ENCODE results near the gene SLC29A1.
"Not testable (repeated sequence)": the region's sequence is repeated elsewhere in the genome, so short reads cannot be mapped to it uniquely, and the experiment has no call there.

SLC29A1 gene

GRCh38 chr6:44223319-44224028 is at the start of gene SLC29A1:
TSS of gene SLC29A1 (plus strand) at chr6:44223595. CDS start at chr6:44227314, 3,719 bp downstream.
- peak; percentile 66 to 78 (median 70) for DNase-seq (ENCODE audit: low read depth in 2 of 3, low spot score in 2 of 3)

- DNase-seq (ENCODE audit: low read depth in 2 of 3, low spot score in 2 of 3): no peak
These were observed 47.1 kb upstream of the SLC29A1 start for GRCh38 chr6:44176130-44176761.

DNA sequence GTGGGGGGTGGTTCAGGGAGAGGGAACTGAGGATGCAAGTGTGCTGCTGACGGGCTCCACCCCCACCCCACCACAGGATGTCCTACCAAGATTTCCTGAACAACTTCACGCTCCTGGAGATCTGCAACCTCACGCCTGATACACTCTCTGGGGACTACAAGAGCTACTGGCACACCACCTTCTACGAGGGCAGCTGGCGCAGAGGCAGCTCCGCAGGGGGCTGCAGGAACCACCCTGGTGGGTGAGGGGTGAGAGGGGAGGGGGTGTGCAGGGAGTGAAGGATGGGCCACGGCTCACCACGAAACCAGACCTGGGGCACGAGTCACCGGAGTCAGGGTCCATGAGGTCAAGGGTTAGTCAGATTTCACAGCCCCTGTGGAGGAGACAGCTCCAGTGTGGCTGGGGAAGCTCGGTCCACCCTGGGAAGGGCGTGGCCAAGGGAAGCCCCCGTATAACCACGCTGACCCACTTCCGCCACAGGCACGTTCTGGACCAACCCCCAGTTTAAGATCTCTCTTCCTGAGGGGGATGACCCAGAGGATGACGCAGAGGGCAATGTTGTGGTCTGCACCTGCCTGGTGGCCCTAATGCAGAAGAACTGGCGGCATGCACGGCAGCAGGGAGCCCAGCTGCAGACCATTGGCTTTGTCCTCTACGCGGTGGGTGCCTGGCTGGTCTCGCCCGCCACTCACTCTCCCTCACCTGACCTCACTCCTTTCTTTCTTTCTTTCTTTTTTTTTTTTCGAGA is 46.5 kb upstream of the SLC29A1 start:
- DNase-seq (ENCODE audit: low read depth in 2 of 3, low spot score in 2 of 3): peak in 1 of 3 experiments; percentile 18

- no peak for DNase-seq (ENCODE audit: low read depth in 2 of 3, low spot score in 2 of 3)
These were observed 45.5 kb upstream of the SLC29A1 start for GRCh38 chr6:44177691-44178423.

- no peak for DNase-seq (ENCODE audit: low read depth in 2 of 3, low spot score in 2 of 3)
These were observed 44.8 kb upstream of the SLC29A1 start for GRCh38 chr6:44178424-44179071.

DNA sequence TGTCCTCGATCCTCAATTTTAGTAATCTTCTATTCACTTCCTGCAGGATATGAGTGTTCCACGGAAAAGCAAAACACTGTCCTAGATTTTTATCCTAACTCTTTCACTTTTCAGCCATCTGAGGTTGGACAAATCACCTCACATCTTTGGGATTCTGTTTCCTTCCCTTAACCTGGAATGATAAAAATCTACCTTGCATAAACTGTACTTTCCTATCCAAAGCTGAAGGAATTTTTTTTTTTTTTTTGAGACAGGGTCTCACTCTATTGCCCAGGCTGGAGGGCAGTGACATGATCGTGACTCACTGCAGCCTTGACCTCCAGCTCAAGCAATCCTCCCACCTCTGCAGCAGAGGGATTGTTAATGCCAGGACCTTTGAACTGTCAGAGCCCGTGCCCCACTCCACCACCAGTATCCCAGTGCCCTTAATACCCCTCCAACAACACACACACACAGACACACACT is 44.3 kb upstream of the SLC29A1 start:
- no peak for DNase-seq (ENCODE audit: low read depth in 2 of 3, low spot score in 2 of 3)

GRCh38 chr6:44179648-44180047 is 43.7 kb upstream of the SLC29A1 start:
- no peak for DNase-seq (ENCODE audit: low read depth in 2 of 3, low spot score in 2 of 3)

- DNase-seq (ENCODE audit: low read depth in 2 of 3, low spot score in 2 of 3): no peak
These were observed 43.0 kb upstream of the SLC29A1 start for GRCh38 chr6:44180406-44180805.

GRCh38 chr6:44180886-44181285 is 42.5 kb upstream of the SLC29A1 start:
- DNase-seq (ENCODE audit: low read depth in 2 of 3, low spot score in 2 of 3): no peak

GRCh38 chr6:44181784-44182183 is 41.6 kb upstream of the SLC29A1 start:
- DNase-seq (ENCODE audit: low read depth in 2 of 3, low spot score in 2 of 3): not testable (repeated sequence)

GRCh38 chr6:44182911-44183390 is 40.4 kb upstream of the SLC29A1 start:
- no peak for DNase-seq (ENCODE audit: low read depth in 2 of 3, low spot score in 2 of 3)

DNA sequence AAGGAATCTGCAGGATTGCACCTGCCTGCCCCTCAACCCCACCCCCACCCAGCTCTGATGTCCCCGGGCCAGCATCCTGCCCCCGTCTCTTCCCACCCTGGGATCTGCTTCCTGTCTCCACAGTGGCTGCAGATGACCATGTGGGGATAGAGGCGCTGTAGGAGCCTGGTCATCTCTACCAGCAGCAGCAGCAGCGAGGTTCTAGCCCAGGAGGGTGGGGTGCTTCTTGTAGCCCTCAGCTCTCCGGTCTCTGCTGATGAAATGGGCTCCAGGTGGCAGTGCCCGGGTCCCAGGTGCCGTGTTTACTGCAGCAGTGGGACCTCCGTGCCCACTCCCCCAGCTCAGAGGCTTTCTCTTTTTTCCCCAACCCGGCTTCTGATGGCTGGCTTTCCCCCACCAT is 39.6 kb upstream of the SLC29A1 start:
- DNase-seq (ENCODE audit: low read depth in 2 of 3, low spot score in 2 of 3): no peak

DNA sequence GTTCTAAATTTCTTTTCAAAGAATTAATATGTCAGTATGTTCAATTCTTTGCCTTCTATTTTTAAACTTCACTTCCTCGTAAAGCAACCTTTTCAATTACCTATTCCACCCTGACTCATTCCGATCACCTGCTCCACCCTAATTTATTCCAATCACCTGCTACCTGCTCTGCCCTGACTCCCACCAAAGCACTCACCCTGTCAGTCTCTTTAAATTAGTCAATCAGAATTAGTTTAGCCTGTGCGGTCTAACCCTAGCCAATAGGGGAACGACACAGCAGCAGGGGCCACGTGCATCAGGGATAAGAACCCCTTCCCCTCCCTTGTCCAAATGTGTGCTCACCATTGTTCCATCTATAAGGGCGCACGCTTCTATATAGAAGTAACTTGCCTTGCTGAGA is 38.0 kb upstream of the SLC29A1 start:
- DNase-seq (ENCODE audit: low read depth in 2 of 3, low spot score in 2 of 3): not testable (repeated sequence)

- no peak for DNase-seq (ENCODE audit: low read depth in 2 of 3, low spot score in 2 of 3)
These were observed 37.3 kb upstream of the SLC29A1 start for GRCh38 chr6:44185953-44186634.

DNA sequence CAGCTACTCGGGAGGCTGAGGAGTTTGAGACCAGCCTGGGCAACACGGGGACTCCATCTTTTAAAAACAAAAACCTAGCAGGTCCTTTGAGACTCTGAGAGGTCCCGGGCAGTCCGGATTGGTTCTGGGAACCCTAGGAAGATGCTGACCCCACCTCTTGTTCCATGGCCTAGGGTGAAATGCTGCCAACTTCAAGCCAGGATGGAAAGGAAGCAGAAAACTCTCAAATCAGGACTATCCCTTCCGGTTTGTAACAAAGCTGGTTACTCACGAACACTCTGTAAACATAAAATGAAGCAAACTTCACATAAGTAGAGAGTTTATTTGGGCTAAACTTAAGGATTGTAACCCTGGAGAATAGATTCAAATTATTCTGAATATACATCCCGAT is 36.8 kb upstream of the SLC29A1 start:
- DNase-seq (ENCODE audit: low read depth in 2 of 3, low spot score in 2 of 3): no peak

GRCh38 chr6:44188819-44189218 is 34.6 kb upstream of the SLC29A1 start:
- no peak for DNase-seq (ENCODE audit: low read depth in 2 of 3, low spot score in 2 of 3)

DNA sequence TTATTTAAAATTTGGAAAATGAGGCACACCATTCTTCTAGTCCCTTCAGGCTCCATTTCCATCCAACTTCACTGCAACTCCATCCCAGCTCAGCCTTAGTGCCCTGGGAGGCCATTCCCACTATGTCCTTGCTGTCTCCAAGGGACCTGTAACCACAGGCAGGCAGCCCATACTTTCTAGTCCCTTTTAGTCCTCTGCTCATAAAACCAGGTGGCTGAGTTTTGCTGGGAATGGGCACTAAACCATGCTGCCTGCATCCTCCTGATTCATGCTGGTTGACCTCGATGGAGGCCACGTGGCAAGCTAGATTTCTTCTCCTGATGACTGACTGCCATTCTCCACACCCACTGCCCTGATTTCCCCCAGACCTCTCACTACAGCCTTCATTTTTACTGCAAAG is 34.1 kb upstream of the SLC29A1 start:
- DNase-seq (ENCODE audit: low read depth in 2 of 3, low spot score in 2 of 3): no peak

DNA sequence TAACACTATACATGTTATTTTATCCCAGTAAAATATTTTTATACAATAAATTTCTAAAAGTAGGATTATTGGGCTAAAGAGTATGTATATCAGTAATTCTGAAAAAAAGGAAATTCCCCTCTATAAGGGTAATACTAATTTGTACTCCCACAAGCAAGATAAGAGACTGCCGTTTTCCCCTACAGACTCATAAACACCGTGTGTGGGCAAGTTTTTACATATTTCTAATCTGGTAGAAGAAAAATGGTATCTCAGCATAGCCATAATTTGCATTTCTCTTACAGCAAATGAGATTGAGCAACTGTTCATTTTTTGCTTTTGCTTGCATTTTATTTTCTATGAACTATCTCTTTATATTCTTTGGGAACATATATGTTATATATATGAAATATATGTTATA is 32.7 kb upstream of the SLC29A1 start:
- DNase-seq (ENCODE audit: low read depth in 2 of 3, low spot score in 2 of 3): no peak

GRCh38 chr6:44192428-44193041 is 30.9 kb upstream of the SLC29A1 start:
- no peak for DNase-seq (ENCODE audit: low read depth in 2 of 3, low spot score in 2 of 3)

Measured in activated CD8-positive, alpha-beta memory T cell treated with anti-CD3 and anti-CD28 coated beads for 48 hours (primary cell).